Astrocyte of the cerebellum (primary cell): ENCODE measurements around the gene PEMT.

Source experiments
- DNase-seq: peaks from one replicate; pipeline ENCODE4 v3.0.0-alpha.2; 2011; ENCODE audit warnings: low read depth
- H3K4me3 ChIP-seq: 2 replicates; pipeline ENCODE4 v1.5.1; 2011; ENCODE audit warnings: mild to moderate bottlenecking, low read depth, low read length, moderate library complexity
- CTCF ChIP-seq: IDR thresholded peaks from 2 replicates; pipeline ENCODE4 v1.5.1; 2012; ENCODE audit warnings: low read length, low read depth, moderate library complexity, mild to moderate bottlenecking; ENCODE audit errors: missing control alignments
- in situ Hi-C: cut with HindIII; loops from 2 replicates; pipeline ENCODE4 v1.10.0; 2017; ENCODE audit warnings: low sequenced_read_pairs

The PEMT gene

GRCh38 chr17:17498606-17499301 lies 92.8 kb downstream of the PEMT start:
- in situ Hi-C loops = no loop called here
- DNase-seq = no peak
- H3K4me3 ChIP-seq = no peak overlapping the region
- TF ChIP-seq CTCF = no peak

GRCh38 chr17:17497845-17498520 lies 93.5 kb downstream of the PEMT start:
- DNase-seq = no peak
- no peak overlapping the region for H3K4me3 ChIP-seq
- no peak for TF ChIP-seq CTCF
- in situ Hi-C loops = no loop called here

- TF ChIP-seq CTCF = no peak
- in situ Hi-C loops = no loop called here
- H3K4me3 ChIP-seq = no peak overlapping the region
- no peak for DNase-seq
Measured at GRCh38 chr17:17497065-17497844, 94.3 kb downstream of the PEMT start.

GRCh38 chr17:17496189-17497064 lies 95.1 kb downstream of the PEMT start, which contains the start of gene RASD1:
Gene RASD1, minus strand, starts transcription at chr17:17496395. Its CDS starts 214 bp downstream, at chr17:17496181.
- TF ChIP-seq CTCF = peak; percentile 66
- H3K4me3 ChIP-seq = peak within 1 kb of the TSS; percentile 41
- in situ Hi-C loops = no loop called here
- DNase-seq = peak; percentile 53

GRCh38 chr17:17495536-17496188 lies 95.8 kb downstream of the PEMT start:
- TF ChIP-seq CTCF = no peak
- in situ Hi-C loops = no loop called here
- H3K4me3 ChIP-seq = peak overlapping the region; percentile 41
- no peak for DNase-seq
